GM12891 (cell line): Measurements from ENCODE around the gene ASB2. TPM values are rescaled to one million over a fixed set of nuclear protein-coding genes. Genes with fewer than 3 reads are reported as not detected.
A peak's percentile ranks its signal among the peaks of the same experiment; 100 is the strongest.

Experiments used
- DNase-seq: peaks from one replicate; pipeline ENCODE4 v3.0.0; 2011; ENCODE audit warnings: low spot score; ENCODE audit not compliant: insufficient read length
- FAIRE-seq: peaks from 2 replicates; lab custom pipeline; 2011; peaks lifted over from hg19 to GRCh38; lab: Jason Lieb, UNC
- PAX5 ChIP-seq: IDR thresholded peaks from 2 replicates; pipeline ENCODE4 v1.6.1; 2011; ENCODE audit warnings: low read length, moderate library complexity, mild to moderate bottlenecking; ENCODE audit not compliant: insufficient read depth, severe bottlenecking
- POLR2A ChIP-seq: IDR thresholded peaks from 2 replicates; pipeline ENCODE4 v1.6.1; 2011; ENCODE audit warnings: low read depth, low read length, control low read depth
- POLR2AphosphoS5 ChIP-seq: IDR thresholded peaks from 2 replicates; pipeline ENCODE4 v1.6.1; 2011; ENCODE audit warnings: low read depth, low read length, control low read depth
- POU2F2 ChIP-seq: IDR thresholded peaks from 2 replicates; pipeline ENCODE4 v1.6.1; 2011; ENCODE audit warnings: low read depth, mild to moderate bottlenecking, control low read depth, low read length, moderate library complexity
- SPI1 ChIP-seq: IDR thresholded peaks from 2 replicates; pipeline ENCODE4 v1.6.1; 2011; ENCODE audit warnings: low read depth, low read length, control low read depth
- TAF1 ChIP-seq: IDR thresholded peaks from 2 replicates; pipeline ENCODE4 v1.6.1; 2011; ENCODE audit warnings: low read depth, low read length, control low read depth
- polyA plus RNA-seq: library from polyadenylated mRNA; unstranded; fragments of >200 nt; gene quantifications from one replicate; pipeline ENCODE4 v1.2.1, GENCODE V29; 2012; ENCODE audit warnings: low read depth, missing spikeins, inconsistent platforms; ENCODE audit not compliant: missing spikeins

ASB2 gene, protein sequence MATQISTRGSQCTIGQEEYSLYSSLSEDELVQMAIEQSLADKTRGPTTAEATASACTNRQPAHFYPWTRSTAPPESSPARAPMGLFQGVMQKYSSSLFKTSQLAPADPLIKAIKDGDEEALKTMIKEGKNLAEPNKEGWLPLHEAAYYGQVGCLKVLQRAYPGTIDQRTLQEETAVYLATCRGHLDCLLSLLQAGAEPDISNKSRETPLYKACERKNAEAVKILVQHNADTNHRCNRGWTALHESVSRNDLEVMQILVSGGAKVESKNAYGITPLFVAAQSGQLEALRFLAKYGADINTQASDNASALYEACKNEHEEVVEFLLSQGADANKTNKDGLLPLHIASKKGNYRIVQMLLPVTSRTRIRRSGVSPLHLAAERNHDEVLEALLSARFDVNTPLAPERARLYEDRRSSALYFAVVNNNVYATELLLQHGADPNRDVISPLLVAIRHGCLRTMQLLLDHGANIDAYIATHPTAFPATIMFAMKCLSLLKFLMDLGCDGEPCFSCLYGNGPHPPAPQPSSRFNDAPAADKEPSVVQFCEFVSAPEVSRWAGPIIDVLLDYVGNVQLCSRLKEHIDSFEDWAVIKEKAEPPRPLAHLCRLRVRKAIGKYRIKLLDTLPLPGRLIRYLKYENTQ
- 32.9 TPM for polyA plus RNA-seq

- DNase-seq, result no peak
- no peak for TF ChIP-seq POLR2AphosphoS5
- TF ChIP-seq POLR2A, result no peak
- no peak for TF ChIP-seq POU2F2
- TF ChIP-seq TAF1, result 0 out of 2 replicates have a peak, but pooled peaks have one; percentile 0
- no peak for FAIRE-seq
Observed at GRCh38 chr14:93976477-93977057, at the start of gene ASB2. TSS of gene ASB2 (minus strand) at chr14:93976570. CDS start at chr14:93964539, 12,031 bp downstream.

GRCh38 chr14:94025720-94026119 lies 49.4 kb upstream of the ASB2 start:
- TF ChIP-seq PAX5, result no peak
- no peak for TF ChIP-seq POU2F2
- TF ChIP-seq TAF1, result no peak
- no peak for TF ChIP-seq POLR2A
- no peak for TF ChIP-seq POLR2AphosphoS5
- TF ChIP-seq SPI1, result no peak
- DNase-seq (no peak), FAIRE-seq (no peak)

DNA sequence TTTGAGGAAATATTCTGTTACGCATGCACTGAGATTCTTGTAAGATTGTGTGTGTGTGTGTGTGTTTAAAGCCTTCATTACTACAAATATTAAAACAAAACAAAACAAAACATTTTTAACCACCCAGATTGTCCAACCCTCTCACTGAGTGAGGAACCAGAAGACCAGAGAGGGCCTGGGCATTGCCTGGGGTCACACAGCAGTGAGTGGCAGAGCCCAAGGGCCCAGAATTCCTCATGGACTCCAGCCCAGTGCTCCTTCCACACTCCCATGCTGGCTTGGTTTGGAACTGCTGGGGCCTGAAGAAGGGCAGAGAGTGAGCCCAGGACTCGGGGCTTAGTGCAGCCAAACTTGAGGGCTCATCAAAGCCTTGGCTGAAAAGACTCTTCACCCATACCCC lies 48.2 kb upstream of the ASB2 start:
- TF ChIP-seq TAF1, result no peak
- no peak for TF ChIP-seq POLR2AphosphoS5
- TF ChIP-seq PAX5, result no peak
- TF ChIP-seq SPI1, result no peak
- TF ChIP-seq POLR2A, result no peak
- no peak for TF ChIP-seq POU2F2
- no peak for FAIRE-seq

DNA sequence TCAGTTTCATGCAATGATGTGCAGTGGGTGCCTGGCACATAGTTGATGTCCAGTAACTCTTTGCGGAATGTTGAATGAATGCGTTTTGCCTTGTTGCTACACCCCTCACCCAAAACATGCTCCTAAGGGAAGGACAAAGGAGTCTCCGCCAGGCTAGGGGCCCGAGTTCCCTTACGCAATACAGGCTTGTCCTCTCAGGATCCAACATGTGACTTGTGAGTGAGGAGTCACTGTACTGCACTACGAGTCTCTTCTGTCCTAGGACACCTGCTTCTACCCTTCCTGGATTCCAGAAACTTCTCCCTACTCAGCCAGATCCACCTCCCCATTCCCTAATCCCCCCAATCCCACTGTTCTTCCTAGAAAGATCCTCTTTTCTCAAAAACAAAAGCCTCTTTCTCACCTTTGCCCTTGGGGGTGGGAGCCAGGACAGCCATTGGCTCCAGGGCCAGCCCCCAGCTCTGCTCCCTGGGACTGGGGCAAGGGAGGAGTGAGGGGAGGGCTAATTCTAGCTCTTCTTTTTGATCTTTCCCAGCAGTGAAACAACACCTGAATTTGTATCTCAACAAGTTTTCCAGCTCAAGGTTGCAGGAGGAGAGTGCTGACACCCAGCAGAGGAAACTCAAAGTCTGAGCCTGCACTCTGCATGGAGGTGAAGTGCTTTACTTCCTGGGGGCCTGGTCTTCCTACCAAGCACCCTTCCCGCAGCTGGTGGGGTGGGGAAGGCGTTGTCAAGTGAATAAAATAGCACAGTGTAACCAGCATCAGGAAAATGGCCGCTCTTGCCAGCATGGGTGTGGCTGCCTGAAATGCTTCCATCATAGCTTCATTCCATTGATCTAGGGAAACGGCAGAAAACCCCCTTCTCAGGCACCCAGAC lies 46.4 kb upstream of the ASB2 start:
- TF ChIP-seq PAX5 (no peak), POLR2A (no peak), TAF1 (no peak), SPI1 (no peak), POLR2AphosphoS5 (no peak), POU2F2 (no peak)
- FAIRE-seq (no peak), DNase-seq (no peak)

More for the DNA sequence above, 48.2 kb upstream of the ASB2 start:
- no peak for DNase-seq

DNA sequence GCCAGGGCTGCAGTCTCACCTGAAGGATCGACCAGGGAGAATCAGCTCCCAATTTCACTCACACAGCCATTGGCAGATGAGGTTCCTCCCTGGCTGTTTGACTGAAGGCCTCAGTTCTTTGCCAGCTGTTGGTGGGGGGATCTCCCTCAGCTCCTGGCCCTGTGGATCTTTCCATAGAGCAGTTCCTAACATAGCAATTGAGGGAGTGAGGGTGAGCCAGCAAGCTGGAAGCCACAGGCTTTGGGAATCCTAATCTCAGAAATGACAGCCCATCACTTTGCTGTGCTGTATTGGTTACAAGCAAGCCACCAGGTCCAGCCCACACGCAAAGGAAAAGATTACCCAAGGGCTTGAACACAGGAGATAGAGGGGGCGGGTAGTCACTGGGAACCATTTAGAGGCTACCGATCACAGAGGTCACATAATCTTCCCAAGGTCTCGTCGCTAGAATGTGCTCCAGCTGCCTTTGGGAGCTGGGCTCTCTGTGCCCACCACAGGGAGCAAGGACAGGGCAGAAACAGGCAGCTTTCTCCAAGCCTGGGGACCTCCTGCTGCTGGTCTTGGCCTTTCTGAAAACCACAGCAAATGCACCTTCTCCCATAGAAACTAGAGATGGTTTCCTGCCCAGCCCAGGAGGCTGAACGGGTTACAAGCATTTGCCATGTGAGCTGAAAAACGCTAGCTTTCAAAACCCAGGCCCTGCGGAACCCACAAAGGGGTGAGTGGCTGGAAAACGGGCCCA lies 45.2 kb upstream of the ASB2 start:
- DNase-seq (no peak), FAIRE-seq (peak; percentile 76)
- no peak for TF ChIP-seq POLR2A
- no peak for TF ChIP-seq PAX5
- TF ChIP-seq POLR2AphosphoS5, result no peak
- TF ChIP-seq TAF1, result no peak
- TF ChIP-seq POU2F2, result no peak
- no peak for TF ChIP-seq SPI1

- no peak for TF ChIP-seq PAX5
- TF ChIP-seq POU2F2, result no peak
- DNase-seq (no peak), FAIRE-seq (peak; percentile 48)
Observed at GRCh38 chr14:94021001-94021400, 44.6 kb upstream of the ASB2 start.

DNA sequence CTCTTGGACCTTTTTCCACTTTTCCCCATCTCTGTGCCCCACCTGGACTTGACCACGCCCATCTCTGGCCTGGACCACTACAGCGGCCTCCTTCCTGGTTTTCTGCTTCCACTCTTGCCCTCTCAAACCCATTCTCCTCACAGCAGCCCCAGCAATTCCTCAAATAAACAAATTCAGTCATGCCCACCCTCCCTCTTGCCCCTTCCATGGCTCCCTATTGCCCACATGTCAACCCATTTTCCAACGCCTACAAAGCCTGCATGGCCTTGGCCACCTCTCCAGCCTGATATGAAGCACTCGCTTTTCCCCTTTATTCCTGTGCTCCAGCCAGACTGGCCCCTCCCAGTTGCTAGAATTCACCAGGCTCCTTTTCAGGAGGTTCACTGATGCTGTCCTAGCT lies 43.9 kb upstream of the ASB2 start:
- DNase-seq (no peak), FAIRE-seq (no peak)
- TF ChIP-seq POLR2A, result no peak
- no peak for TF ChIP-seq PAX5
- no peak for TF ChIP-seq TAF1
- no peak for TF ChIP-seq POU2F2
- TF ChIP-seq SPI1, result no peak
- TF ChIP-seq POLR2AphosphoS5, result no peak

- TF ChIP-seq PAX5, result no peak
- no peak for TF ChIP-seq POU2F2
- DNase-seq (no peak), FAIRE-seq (no peak)
Observed at GRCh38 chr14:94019329-94019728, 43.0 kb upstream of the ASB2 start.

DNA sequence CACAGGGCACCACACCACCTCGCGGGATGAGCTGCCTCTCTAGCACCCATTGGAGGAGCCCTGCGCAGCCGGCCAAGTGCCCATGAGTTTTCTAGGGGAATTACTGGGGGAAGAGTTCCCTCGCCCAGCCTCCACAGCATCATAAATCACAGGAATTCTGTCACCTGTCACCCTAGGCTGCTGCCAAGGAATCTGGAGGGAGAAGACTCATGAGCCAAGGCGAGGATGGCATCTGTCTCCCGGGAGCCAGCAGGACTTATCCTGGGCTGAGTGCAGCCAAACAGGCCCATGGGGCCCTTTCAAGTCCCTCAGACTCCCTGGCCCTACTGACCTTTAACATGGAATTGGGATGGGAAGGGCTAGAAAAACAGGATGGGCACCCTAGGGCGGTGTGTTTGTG lies 41.9 kb upstream of the ASB2 start:
- DNase-seq (no peak), FAIRE-seq (no peak)
- TF ChIP-seq POU2F2, result no peak
- TF ChIP-seq PAX5, result no peak
- no peak for TF ChIP-seq SPI1
- no peak for TF ChIP-seq POLR2A
- TF ChIP-seq TAF1, result no peak
- no peak for TF ChIP-seq POLR2AphosphoS5
